ENCODE data around the gene SPOCK1. TPM values are rescaled to one million over a fixed set of nuclear protein-coding genes. Genes with fewer than 3 reads are reported as not detected.

SPOCK1 gene
- polyA plus RNA-seq, 2 of the 4 experiments (the other 2 are of a cell fraction): 28.9 to 40.8 TPM

DNA sequence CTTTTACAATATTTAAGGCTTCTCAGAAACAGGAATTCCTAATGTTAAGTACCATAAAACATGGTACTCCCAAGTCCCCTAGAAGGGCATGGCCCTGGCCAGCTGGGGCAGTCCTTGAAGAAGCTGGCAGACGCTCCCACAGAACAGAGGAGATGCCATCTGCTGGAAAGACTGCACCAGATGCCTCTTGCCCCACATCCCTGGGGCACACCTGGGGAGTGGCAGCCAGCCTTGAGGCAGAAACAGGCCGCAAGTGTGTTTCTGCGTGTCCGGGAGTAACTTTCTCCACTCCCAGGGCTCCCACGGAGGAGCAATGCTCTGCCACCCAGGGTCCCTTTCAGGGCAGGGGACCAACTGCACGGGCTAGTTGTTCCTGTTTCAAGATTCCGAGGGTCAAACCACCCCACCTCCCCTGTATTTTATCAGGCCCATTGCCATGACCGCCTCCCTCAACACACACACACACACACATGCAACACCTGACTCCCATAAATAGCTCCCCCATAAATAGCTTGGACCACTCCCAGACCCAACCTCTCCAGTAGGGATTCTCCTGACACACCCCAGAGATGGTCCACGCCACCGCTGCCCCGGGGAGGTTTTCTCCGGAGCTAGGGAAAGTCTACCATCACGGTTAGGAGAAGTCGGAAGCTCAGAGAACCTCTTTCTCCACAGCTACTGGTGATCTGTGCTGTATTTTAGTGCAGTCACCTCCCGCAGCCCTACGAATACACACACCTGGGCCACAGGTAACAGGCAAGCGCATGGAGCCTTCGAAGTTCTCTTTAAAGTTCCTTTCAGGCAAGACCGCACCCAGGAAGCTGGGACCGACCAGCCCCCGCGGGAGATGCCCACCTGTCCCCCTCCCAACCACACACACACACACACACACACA is 1.5 kb downstream of the SPOCK1 start:
- peak in 1 of 2 experiments; percentile 35 for DNase-seq (ENCODE audit: low read depth in 1 of 2, low spot score in 1 of 2)

More for the DNA sequence above, 1.5 kb downstream of the SPOCK1 start:
- POLR2A ChIA-PET: no interaction called here
- 89% methylated on average over 22 of the region's 22 CpGs for WGBS (ENCODE audit: missing lambda C conversion rate)
- H3K9me3 ChIP-seq: no peaks in the 10 kb centered on the region
- CTCF ChIA-PET: interaction anchor here (0.9 to 4.6 kb wide), 20 partner anchors 9 to 1248 kb away, joined by 3 to 114 read pairs (median 7); no protein-coding TSS in a partner anchor
- peak; percentile 15 to 42; a peak in 2 of 6 replicates for ATAC-seq
- no peak for TF ChIP-seq E2F6 (IDR thresholded peaks at IDR 0.05; ENCODE audit: borderline replicate concordance, low read depth)
- TF ChIP-seq, protein P1, sequence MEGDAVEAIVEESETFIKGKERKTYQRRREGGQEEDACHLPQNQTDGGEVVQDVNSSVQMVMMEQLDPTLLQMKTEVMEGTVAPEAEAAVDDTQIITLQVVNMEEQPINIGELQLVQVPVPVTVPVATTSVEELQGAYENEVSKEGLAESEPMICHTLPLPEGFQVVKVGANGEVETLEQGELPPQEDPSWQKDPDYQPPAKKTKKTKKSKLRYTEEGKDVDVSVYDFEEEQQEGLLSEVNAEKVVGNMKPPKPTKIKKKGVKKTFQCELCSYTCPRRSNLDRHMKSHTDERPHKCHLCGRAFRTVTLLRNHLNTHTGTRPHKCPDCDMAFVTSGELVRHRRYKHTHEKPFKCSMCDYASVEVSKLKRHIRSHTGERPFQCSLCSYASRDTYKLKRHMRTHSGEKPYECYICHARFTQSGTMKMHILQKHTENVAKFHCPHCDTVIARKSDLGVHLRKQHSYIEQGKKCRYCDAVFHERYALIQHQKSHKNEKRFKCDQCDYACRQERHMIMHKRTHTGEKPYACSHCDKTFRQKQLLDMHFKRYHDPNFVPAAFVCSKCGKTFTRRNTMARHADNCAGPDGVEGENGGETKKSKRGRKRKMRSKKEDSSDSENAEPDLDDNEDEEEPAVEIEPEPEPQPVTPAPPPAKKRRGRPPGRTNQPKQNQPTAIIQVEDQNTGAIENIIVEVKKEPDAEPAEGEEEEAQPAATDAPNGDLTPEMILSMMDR (IDR thresholded peaks at IDR 0.05): peak; percentile 28; the same call in 2 of the 3 replicates
- TF ChIP-seq HOXB13 (CRISPR knock-in tag; IDR thresholded peaks at IDR 0.05; ENCODE audit: low read depth): no peak
- no peak for TF ChIP-seq POLR2A (IDR thresholded peaks at IDR 0.05; ENCODE audit: low read length)
- TF ChIP-seq HDAC2 (IDR thresholded peaks at IDR 0.05): no peak
- no peak for TF ChIP-seq HES2 (IDR thresholded peaks at IDR 0.05)
- no peak for TF ChIP-seq ZNF302 (CRISPR knock-in tag; IDR thresholded peaks at IDR 0.05)
- TF ChIP-seq MAZ (IDR thresholded peaks at IDR 0.05; ENCODE audit: borderline replicate concordance, low read depth, low read length): no peak
- no peak for TF ChIP-seq EP300 (IDR thresholded peaks at IDR 0.05)
- no peak for TF ChIP-seq ATOH8 (CRISPR knock-in tag; IDR thresholded peaks at IDR 0.05; ENCODE audit: low read depth)
- TF ChIP-seq, protein P2, sequence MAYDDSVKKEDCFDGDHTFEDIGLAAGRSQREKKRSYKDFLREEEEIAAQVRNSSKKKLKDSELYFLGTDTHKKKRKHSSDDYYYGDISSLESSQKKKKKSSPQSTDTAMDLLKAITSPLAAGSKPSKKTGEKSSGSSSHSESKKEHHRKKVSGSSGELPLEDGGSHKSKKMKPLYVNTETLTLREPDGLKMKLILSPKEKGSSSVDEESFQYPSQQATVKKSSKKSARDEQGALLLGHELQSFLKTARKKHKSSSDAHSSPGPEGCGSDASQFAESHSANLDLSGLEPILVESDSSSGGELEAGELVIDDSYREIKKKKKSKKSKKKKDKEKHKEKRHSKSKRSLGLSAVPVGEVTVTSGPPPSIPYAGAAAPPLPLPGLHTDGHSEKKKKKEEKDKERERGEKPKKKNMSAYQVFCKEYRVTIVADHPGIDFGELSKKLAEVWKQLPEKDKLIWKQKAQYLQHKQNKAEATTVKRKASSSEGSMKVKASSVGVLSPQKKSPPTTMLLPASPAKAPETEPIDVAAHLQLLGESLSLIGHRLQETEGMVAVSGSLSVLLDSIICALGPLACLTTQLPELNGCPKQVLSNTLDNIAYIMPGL (CRISPR knock-in tag; IDR thresholded peaks at IDR 0.05; ENCODE audit: borderline replicate concordance): no peak
- TF ChIP-seq FOXS1 (CRISPR knock-in tag; IDR thresholded peaks at IDR 0.05): no peak
- no peak for TF ChIP-seq KDM1A (IDR thresholded peaks at IDR 0.05; ENCODE audit: low read depth)
- TF ChIP-seq FOSL2 (IDR thresholded peaks at IDR 0.05): no peak
- TF ChIP-seq FOSL2 (CRISPR knock-in tag; IDR thresholded peaks at IDR 0.05): no peak
- TF ChIP-seq TFCP2L1 (CRISPR knock-in tag; IDR thresholded peaks at IDR 0.05): no peak
- TF ChIP-seq JUN (IDR thresholded peaks at IDR 0.05): no peak
- TF ChIP-seq JUNB (IDR thresholded peaks at IDR 0.05): no peak
- no peak for TF ChIP-seq CBX8 (IDR thresholded peaks at IDR 0.05)
- peak; percentile 40 for TF ChIP-seq SMC3 (IDR thresholded peaks at IDR 0.05)
- no peak for TF ChIP-seq CBX2 (IDR thresholded peaks at IDR 0.05; ENCODE audit: borderline replicate concordance, low read depth)
- no peak for TF ChIP-seq POLR2AphosphoS2 (conservative IDR thresholded peaks at IDR 0.05; ENCODE audit: low read length)
- TF ChIP-seq RAD21 (conservative IDR thresholded peaks at IDR 0.05 in 1 of 2, IDR thresholded peaks at IDR 0.05 in 1 of 2): peak in 1 of 2 experiments; percentile 43; a peak in 3 of 5 replicates
- no peak for TF ChIP-seq MAFK (IDR thresholded peaks at IDR 0.05; ENCODE audit: partially characterized antibody)
- no peak for TF ChIP-seq BCL3 (IDR thresholded peaks at IDR 0.05)
- TF ChIP-seq CHD4 (IDR thresholded peaks at IDR 0.05; ENCODE audit: borderline replicate concordance): no peak
- H3K4me1 ChIP-seq: no peaks in the 10 kb centered on the region
- H3K4me2 ChIP-seq: peak overlapping the region; percentile 84
- peak overlapping the region; percentile 54 for H3K4me3 ChIP-seq
- H3K27ac ChIP-seq: peak overlapping the region in 1 of 2 experiments; percentile 83; a peak in 4 of 6 replicates
- no peak for FAIRE-seq
